GM18499 (cell line): ENCODE results near the gene LHPP.
"Not testable (repeated sequence)": the region's sequence is repeated elsewhere in the genome, so short reads cannot be mapped to it uniquely, and the experiment has no call there.

ENCODE experiments used
- ATAC-seq: cut with Tn5 transposase; IDR thresholded peaks from one replicate; pipeline ENCODE4 v1.9.1; 2021; ENCODE audit warnings: moderate number of reproducible peaks; ENCODE audit not compliant: insufficient read depth, unreplicated experiment

LHPP gene

DNA sequence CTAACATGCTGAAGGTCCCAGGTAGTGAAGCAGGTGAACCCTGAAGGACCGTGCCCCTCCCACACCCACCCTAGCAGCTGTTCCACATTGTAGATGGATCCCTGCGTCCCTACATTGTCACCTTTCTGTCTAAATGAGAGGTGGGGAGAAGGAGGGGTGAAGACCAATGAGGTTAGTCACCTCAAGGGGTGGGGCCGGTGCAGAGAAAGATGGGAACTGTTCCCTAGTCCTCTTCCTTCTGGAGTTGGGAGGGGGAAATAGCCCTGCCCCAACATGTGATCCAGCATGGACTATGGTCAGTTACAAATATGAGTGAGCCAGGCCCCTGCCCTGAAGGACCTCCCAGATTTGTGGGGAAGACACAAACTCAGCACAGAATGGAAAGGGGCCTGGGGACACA, 124.5 kb downstream of the LHPP start:
- ATAC-seq: no peak

DNA sequence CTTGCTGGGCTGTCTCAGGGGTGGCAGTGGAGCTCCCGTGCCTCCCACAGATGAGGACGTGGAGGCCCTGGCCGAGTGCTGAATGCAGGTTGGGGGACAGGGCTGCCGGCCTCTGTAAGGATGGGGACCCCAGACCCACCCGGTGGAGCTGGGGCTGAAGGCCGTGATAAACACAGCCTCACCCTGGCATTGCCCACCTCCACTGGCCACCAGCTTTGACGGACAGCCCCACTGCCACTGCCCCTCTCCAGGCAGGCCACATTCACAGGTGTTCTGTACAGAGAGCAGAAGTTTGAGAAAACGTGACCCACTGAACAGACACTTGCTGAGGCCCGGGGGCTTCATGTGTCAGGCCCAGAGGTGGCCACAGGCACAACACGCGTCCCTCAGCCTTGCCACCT, 126.2 kb downstream of the LHPP start:
- no peak for ATAC-seq

DNA sequence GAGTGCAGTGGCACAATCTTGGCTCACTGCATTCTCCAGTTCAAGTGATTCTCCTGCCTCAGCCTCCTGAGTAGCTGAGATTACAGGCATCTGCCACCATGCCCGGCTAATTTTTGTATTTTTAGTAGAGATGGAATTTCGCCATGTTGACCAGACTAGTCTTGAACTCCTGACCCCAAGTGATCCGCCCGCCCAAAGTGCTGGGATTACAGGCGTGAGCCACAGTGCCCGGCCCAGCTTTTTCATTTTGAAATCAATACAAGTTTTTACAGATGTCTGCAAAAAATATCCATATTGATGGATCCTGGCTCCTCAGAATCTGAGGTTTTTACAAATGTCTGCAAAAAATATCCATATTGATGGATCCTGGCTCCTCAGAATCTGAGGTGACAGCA, 126.7 kb downstream of the LHPP start:
- not testable (repeated sequence) for ATAC-seq

DNA sequence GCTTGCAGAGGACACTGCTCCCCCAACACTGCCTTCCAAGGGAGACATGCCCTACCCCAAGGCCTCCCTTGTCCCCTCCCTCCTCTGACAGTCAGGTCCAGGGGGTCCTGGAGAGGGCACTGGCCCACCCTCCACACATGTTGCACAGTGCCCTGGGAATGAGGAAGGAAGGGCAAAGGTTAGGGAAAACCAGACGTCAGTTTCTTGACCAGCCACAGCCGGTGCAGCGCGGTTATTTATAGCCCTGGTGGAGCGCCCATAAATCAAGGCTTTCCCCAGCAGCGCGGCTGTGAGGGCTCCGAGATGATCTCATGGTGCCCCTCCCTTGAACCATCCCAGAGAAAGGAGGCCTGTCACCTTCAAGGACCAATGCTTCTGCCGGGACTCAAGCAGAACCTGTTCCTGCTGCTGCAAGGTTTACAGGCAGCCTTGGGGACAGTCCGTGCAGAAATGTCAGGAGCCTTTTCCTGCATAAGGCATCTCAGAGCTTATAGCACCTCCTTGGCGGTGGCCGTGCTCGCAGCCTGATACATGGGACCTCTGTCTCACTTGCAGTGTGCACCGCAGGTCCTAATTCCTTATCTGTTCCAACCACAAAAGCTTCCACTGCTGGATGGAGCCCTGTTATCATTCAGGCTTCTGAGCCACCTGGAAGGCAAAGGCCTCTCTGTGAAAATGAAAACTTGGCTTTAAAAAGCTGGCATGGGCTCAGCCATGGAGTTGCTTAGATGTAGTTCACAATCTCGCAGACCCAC, 127.3 kb downstream of the LHPP start:
- ATAC-seq: no peak

DNA sequence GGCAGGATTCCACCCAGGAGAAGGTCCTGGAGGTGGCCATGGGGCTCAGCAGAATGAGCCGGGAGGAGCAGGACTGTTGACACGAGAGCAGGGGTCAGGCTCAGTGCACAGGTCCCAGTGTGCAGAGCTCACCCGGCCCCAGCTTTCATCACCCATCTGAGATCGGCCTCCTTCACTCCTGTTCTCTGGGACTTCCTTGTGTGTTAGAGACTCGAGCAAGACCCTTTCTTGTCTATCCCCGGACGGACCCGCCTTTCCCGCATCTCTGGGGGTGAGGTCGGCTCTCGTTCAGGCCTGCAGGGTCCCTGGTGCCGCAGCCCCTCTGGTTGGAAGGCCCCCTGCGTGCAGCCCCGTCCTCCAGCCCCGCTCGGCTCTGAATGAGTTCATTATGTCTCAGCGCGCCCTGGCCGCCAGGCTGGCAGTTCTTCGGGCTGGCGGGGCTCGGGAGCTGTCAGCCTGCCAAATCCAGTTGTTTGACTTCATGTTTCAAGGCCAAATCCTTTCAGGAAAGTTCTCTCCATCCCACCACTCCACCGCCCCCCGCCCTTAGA, 127.9 kb downstream of the LHPP start:
- ATAC-seq: no peak

DNA sequence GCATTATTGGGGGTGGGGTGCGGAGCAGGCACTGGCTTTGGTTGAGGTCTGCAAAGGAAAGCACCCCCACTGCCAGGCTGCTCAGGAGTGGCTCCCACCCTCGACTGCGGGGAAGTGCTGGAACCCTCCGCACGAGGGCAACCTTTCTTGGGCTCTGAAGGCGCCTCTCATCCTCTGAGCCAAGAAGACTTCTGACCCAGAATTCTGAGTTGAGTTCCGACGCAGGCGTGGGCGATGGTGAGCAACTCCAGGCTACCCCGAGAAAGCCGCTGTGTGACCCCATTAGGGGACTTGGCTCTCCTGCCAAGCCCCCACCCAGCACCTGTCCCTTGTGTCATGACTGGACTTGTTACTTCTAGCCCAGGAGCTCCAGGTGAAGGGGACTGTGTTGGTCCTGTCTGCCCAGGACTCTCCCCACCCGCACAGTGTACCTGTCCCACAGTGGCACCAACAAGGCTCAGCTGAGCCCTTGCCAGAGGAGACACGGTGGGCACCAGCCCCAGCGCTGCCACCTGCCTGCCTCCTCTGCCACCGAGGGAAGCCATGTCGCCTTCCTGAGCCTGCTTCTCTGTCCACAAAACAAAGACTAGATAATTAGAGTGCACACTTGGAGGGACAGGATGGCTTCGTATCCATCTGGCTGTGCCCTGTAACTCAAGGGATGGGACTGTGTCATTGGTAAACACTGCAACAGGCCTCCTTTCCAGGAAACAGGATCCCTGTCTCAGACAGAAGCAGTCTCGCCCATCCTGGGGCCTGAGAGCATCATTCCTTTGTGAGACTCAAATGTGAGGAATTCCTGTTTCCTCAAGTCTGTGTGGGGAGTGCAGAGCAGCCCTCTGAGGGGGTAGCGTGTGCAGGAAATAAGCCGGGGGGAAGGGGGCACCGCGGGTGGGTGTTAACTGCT, 128.8 kb downstream of the LHPP start:
- ATAC-seq: no peak

- ATAC-seq: no peak
Measured at GRCh38 chr10:124591123-124591495, 129.5 kb downstream of the LHPP start.

- ATAC-seq: no peak
Measured at GRCh38 chr10:124592101-124592500, 130.5 kb downstream of the LHPP start.

DNA sequence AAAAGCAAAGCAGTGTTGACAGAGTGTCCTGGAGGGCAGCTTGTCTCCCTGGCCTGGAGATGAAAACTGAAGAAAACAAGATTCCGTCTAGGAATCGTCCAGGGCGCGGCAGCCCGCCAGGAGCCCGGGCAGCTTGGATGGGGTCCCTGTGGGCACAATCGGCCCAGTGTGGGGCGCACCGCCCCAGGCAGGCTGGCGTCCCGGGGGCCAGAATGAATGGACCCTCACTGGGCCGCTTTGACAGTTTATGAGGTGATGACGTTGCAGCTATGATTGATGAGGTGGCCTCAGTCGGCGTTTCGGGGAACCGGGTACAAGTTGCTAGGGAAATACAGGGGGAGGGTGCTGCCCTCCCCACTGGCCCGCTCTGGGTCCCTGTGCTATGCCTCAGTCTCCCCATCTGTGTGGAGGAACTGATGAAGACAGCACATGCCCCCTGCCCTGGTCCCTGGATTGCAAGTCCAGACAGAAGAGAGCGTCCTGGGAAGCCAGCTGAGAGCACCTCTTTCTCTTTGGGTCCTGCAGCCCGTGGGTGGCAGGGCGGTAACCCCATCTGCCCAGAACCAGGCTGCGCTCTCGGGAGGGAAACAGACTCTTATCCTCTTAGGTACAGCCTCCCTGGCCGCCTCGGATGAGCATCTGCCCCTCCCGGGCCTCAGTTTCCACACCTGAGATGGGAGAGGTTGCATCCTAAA, 131.3 kb downstream of the LHPP start:
- no peak for ATAC-seq

DNA sequence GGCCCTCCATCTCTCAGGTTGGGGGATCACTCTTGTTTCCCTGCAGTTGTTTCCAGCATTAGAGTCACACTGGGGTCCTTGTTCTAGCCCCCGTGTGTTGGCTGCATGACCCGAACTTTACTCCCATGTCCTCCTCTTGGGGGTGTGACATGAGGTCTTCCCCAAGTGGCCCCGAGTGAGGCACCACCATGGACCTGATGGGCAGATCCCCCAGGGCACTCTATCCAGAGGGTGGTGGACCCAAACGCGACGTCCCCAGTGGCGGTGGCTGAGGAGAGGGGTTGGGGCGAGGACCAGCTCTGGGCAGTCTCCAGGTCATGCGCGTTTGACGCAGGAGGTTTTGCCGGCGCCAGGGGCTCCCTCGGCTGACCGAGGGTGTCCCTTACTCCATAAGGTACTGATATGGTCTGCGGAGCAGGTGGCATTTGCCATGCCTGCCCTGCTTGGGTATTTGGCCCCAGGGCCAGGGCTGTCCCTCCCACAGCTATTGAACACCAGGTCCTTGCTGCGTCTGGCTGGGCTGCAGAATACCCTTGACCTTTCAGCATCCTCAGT, 131.9 kb downstream of the LHPP start:
- ATAC-seq: no peak

- ATAC-seq: no peak
Measured at GRCh38 chr10:124594240-124594639, 132.6 kb downstream of the LHPP start.

DNA sequence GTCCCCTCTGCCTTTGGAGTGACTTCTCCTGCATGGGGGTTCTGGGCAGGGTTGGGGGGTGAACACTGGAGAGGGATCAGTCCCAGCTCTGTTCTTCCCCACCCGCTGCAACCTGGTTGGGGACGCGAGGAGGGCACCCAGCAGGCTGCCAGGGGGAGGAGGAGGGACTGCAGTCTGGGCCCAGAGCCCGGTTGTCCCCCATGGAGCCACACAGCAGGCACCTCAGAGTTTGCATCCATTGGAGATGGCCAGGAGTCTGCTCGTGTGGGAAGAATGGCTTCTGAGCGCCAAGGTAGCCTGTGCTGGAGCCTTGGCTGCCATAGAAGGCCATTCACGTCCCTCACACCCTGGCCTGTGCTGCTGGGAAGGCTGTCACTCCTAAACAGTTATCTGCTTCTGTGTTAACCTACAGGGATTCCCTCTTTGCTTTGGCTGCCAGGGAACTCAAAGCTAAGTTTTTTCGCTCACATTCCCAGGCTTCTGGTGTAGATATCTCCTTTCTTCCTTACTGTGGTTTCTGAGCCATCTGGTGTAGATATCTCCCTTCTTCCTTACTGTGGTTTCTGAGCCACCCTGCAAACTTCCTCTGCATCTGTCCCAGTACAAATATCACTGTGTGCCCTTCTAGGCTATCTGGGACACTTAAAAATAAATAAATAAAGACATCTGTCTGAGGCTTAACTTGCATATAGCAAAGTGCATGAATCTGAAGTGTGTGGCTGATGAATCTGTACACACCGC, 133.7 kb downstream of the LHPP start:
- no peak for ATAC-seq

DNA sequence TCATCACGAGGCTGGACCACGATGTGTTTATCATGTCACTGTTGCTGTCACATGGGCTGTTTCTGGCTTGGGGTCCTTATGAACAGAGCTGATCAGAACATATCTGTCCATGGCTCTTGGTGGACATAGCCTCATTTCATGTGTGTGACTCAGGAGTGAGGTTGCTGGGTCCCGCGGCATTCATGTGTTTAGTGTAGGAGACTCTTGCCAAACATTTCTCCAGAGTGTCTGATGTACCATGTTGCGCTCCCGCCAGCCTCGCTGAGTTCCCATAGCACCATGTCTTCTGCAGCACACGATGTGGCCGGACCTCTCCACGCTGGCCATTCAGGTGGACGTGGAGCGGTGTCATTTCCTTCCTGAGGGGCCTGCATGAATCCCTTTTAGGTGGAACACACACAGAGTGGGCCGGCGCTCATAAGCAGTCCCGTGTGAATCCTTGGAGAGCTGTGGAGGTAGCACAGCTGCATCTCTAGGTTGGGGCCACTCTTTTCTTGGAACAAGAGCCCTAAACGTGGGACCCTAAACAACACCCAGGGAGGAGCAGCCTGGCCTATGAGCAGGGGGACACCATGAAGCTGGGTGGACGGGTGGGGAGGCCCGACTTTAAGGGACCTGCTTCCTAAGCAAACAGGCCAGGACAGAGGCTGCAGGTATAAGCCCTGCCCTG, 134.6 kb downstream of the LHPP start:
- no peak for ATAC-seq

DNA sequence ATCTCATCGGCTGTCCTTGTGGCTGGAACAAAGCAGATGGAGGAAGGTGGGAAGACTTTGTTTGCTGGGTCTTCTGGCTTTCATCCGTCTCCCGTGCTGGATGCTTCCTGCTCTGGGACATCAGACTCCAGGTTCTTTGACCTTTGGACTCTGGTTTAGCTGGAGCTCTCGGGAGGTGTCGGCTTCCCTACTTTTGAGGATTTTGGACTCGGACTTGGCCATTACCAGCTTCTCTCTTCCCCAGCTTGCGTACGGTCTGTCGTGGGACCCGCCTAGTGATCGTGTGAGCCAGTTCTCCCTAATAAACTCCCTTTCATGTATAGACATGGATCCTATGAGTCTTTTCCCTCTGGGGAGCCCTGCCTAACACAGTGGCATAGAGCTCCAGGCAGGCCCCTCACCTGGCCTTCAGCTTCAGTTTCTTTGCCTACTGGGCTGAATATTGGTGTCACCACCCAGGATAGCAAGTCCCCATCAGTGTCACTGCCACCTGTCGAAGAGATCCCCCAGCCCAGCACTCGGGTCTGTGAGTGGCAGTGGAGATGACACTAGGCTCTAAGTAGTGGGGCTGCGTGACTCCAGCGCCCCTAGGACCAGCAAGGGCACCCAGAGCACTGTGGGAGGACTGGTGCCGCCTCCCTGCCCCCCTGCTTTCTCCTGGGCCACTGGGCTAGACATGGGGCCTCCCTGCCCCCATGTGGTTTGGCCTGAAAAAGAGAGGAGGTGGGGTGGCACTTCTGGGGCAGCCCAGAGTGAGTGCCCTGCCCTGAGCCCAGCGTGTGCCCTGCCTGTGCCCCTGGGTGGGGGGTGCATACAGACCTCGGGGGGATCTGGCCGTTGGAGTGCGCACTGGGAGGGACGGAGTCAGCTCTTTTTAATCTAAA, 135.6 kb downstream of the LHPP start:
- ATAC-seq: no peak

- no peak for ATAC-seq
Measured at GRCh38 chr10:124597846-124598165, 136.2 kb downstream of the LHPP start.

- ATAC-seq: no peak
Measured at GRCh38 chr10:124598196-124598595, 136.6 kb downstream of the LHPP start.

DNA sequence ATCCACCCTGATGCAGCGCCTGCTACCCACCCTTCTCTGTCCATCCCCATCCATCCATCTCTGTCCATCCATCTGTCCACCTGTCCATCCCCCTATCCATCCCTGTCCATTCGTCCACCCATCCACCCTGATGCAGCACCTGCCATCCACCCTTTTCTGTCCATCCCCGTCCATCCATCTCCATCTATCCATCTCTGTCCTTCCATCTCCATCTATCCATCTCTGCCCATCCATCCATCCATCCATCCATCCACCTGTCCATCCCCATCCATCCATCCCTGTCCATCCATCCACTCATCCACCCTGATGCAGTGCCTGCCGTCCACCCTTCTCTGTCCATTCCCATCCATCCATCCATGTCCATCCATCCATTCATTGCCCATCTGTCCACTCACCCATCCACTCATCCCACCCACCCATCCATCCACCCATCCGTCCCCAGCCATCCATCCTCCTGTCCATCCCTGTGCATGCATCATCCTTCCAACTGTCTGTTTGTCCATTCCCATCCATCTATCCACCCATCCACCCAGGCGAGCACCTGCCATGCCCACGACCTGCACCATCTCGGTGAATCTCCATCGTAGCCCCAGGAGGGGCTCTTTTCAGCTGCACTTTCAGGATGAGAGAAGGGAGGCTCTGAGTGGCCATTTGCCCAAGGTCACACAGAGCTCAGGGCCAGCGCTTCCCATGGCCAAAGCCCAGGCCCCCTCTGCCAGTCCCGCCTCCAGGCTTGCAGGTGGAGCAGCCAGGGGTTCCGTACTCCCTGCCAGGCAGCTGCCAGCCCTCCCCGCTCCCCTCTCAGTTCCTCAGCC, 137.4 kb downstream of the LHPP start:
- ATAC-seq: no peak

GRCh38 chr10:124599588-124600050, 138.0 kb downstream of the LHPP start:
- no peak for ATAC-seq
